Aorta (tissue), 5 donors: ENCODE data around the gene OSBPL8. TPM values are rescaled to one million over a fixed set of nuclear protein-coding genes. Genes with fewer than 3 reads are reported as not detected.
A peak's percentile ranks its signal among the peaks of the same experiment; 100 is the strongest.

ENCODE experiments used
- ATAC-seq: fragments of 200-7000 bp; cut with Tn5 transposase; one replicate; pipeline ENCODE4 v1.9.1; 2022; ENCODE audit warnings: moderate library complexity; ENCODE audit not compliant: low FRiP score
- DNase-seq, 2 donors: peaks; one replicate each; pipeline ENCODE4 v3.0.0-alpha.2; 2020
- H3K27ac ChIP-seq, 2 donors: one replicate each; pipeline ENCODE4 v1.5.1; 2013; ENCODE audit warnings: low read length in 2 of 2, mild to moderate bottlenecking in 2 of 2, moderate library complexity in 2 of 2, control low read depth in 1 of 2, inconsistent platforms in 1 of 2, low read depth in 1 of 2
- H3K27me3 ChIP-seq, 2 donors: one replicate each; pipeline ENCODE4 v1.6.1; 2013; ENCODE audit warnings: control low read depth in 1 of 2, low read length in 1 of 2, mild to moderate bottlenecking in 1 of 2, moderate library complexity in 1 of 2; ENCODE audit not compliant: insufficient read depth in 2 of 2, control insufficient read depth in 1 of 2
- H3K36me3 ChIP-seq, 2 donors: one replicate each; pipeline ENCODE4 v1.6.1; 2013; ENCODE audit warnings: control low read depth in 1 of 2, low read length in 1 of 2, mild to moderate bottlenecking in 1 of 2; ENCODE audit not compliant: insufficient read depth in 2 of 2, control insufficient read depth in 1 of 2
- H3K4me1 ChIP-seq, 2 donors: one replicate each; pipeline ENCODE4 v1.6.1; 2013; ENCODE audit warnings: low read length in 2 of 2, control low read depth in 1 of 2, mild to moderate bottlenecking in 1 of 2, moderate library complexity in 1 of 2; ENCODE audit not compliant: insufficient read depth in 2 of 2, control insufficient read depth in 1 of 2
- H3K4me3 ChIP-seq, 2 donors: one replicate each; pipeline ENCODE4 v1.5.1; 2013; ENCODE audit warnings: low read length in 2 of 2, control low read depth in 1 of 2, mild to moderate bottlenecking in 1 of 2
- H3K9me3 ChIP-seq: one replicate; pipeline ENCODE4 v1.6.1; 2013; ENCODE audit warnings: mild to moderate bottlenecking, low read length; ENCODE audit not compliant: control insufficient read depth
- WGBS, 2 donors: extraction: QIAGEN DNeasy Blood & Tissue Kit; methylation state at CpG; one replicate each; pipeline ENCODE4 v1.1.7; 2013; 5-methylcytosine and 5-hydroxymethylcytosine counted together
- intact Hi-C, 2 donors: fragments of 100-400 bp; cut with DNase I; formaldehyde crosslinking; loops; one replicate each; pipeline versions ENCODE4 v1.14.2 to v1.15.0; 2022
- polyA plus RNA-seq, 2 donors: library from polyadenylated mRNA; stranded (reverse); fragments of 200-250 nt; gene quantifications; one replicate each; pipeline ENCODE4 v1.2.3, GENCODE V29; 2013
- total RNA-seq, 2 donors: library from RNA; stranded (reverse); fragmentation: NEBNext Ultra II Directional; extraction: Animal tissue kit (Norgen Biotek cat#: 25700); gene quantifications; one replicate each; pipeline ENCODE4 v1.2.1, GENCODE V29; 2021
- donor health status: healthy with polysubstance abuse.
- donor health status: Bipolar disorder and iron deficiency.
- donor health status: DM: no; HTN: no; CAD: no.
- donor health status: DM: no; HTN: no; CAD: no.
- donor health status: DM: yes; HTN: yes; CAD: no.

OSBPL8 gene
- total and polyA plus RNA-seq, 4 donors = 16.8 to 100 (median 47.6) TPM

- no peaks in the 10 kb centered on the region for H3K27me3 ChIP-seq
- intact Hi-C loops = loop anchor here (10.0 kb wide), 2 partner anchors 111 to 371 kb away; partner anchors contain the start of genes BBS10 (in 1 of the 2) and NAP1L1 (in 1 of the 2)
- H3K4me3 ChIP-seq = no peak overlapping the region
- 42 to 45% methylated on average over 2 of the region's 2 CpGs for WGBS, 2 donors
- DNase-seq = no peak
- no peaks in the 10 kb centered on the region for H3K36me3 ChIP-seq
- peak; percentile 73 for ATAC-seq
- H3K9me3 ChIP-seq = no peaks in the 10 kb centered on the region
- no peaks in the 10 kb centered on the region for H3K4me1 ChIP-seq
- H3K27ac ChIP-seq = no peak overlapping the region
Measured at GRCh38 chr12:76455582-76456345, 103.8 kb downstream of the OSBPL8 start.

DNA sequence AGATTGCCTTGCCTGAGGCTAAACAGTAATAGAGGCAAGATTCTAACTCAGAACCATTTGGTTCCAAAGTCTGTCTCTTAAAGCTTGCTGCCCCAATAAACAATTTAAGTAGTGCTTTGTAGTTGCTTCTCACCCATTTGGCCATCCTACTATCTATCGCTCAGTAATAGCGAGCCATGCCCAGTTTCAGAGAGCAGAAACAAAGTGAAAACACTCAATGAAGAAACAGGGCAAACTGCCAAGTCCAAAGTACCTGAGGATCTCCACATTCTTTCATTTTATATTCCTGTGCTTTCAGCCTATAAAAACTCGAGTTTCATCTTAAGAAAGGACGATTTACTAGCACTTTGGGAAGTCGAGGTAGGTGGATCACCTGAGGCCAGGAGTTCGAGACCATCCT is 108.0 kb downstream of the OSBPL8 start:
- H3K27me3 ChIP-seq = no peaks in the 10 kb centered on the region
- no peak for ATAC-seq
- 96 to 98% methylated on average over 6 of the region's 6 CpGs for WGBS, 2 donors
- H3K4me3 ChIP-seq = no peak overlapping the region
- intact Hi-C loops = loop anchor here (10.0 kb wide), 2 partner anchors 107 to 367 kb away; partner anchors contain the start of genes BBS10 (in 1 of the 2) and NAP1L1 (in 1 of the 2)
- peaks cover 0 to 2% of the 10 kb centered on the region in 2 donors for H3K4me1 ChIP-seq
- no peak for DNase-seq
- no peaks in the 10 kb centered on the region for H3K36me3 ChIP-seq
- H3K9me3 ChIP-seq = no peaks in the 10 kb centered on the region
- H3K27ac ChIP-seq = no peak overlapping the region

GRCh38 chr12:76450690-76451089 is 108.9 kb downstream of the OSBPL8 start:
- Histone ChIP-seq H3K27ac (no peak overlapping the region), H3K4me3 (no peak overlapping the region), H3K4me1 (peaks cover 0 to 2% of the 10 kb centered on the region in 2 donors), H3K27me3 (no peaks in the 10 kb centered on the region), H3K36me3 (no peaks in the 10 kb centered on the region), H3K9me3 (no peaks in the 10 kb centered on the region)
- intact Hi-C loops = loop anchor here (10.0 kb wide), 2 partner anchors 106 to 366 kb away; partner anchors contain the start of genes BBS10 (in 1 of the 2) and NAP1L1 (in 1 of the 2)
- no peak for DNase-seq
- 91 to 92% methylated on average over 3 of the region's 3 CpGs for WGBS, 2 donors
- ATAC-seq = no peak

DNA sequence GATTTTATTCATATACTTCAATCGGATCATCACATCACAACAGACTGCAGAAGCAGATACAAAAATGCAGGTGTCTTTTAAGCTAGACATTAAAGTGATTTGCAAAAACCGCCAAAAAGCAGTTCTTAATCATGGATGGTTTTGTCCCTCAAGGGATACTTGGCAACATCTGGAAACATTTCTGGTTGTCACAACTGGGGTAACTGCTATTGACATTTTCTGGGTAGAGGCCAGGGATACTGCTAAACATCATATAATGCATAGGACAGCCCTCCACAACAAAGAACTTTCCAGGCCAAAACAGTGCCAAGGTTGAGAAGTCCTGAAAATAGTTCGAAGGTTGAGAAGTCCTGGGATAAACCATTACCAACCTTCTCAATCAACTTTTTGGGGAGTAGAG is 109.6 kb downstream of the OSBPL8 start:
- Histone ChIP-seq H3K4me1 (peaks cover 0 to 2% of the 10 kb centered on the region in 2 donors), H3K36me3 (no peaks in the 10 kb centered on the region), H3K27me3 (no peaks in the 10 kb centered on the region), H3K4me3 (no peak overlapping the region), H3K9me3 (no peaks in the 10 kb centered on the region), H3K27ac (no peak overlapping the region)
- ATAC-seq = no peak
- intact Hi-C loops = loop anchor here (10.0 kb wide), 2 partner anchors 105 to 365 kb away; partner anchors contain the start of genes BBS10 (in 1 of the 2) and NAP1L1 (in 1 of the 2)
- WGBS, 2 donors = 93 to 95% methylated on average over 3 of the region's 3 CpGs
- no peak for DNase-seq

DNA sequence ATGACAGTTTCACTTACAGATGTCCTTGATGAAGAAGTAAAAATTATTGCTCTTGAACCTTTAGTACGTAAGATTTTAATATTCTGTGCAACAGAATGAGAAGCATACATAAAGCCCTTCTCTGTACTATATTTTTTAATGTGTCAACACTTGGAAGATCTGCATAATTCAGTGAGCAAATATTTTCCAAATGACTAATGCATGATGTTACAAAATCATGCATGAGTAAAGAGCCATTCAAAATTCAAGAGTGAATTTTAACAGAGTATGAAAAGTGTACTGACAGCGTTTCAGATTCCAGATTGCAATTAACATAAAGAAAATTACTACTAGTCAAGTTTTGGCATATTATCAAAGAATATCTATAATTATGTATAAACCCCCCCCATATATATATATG is 110.0 kb downstream of the OSBPL8 start:
- Histone ChIP-seq H3K4me1 (peaks cover 0 to 2% of the 10 kb centered on the region in 2 donors), H3K9me3 (no peaks in the 10 kb centered on the region), H3K27ac (no peak overlapping the region), H3K4me3 (no peak overlapping the region), H3K27me3 (no peaks in the 10 kb centered on the region), H3K36me3 (no peaks in the 10 kb centered on the region)
- intact Hi-C loops = no loop called here
- ATAC-seq (no peak), DNase-seq (no peak)
- WGBS, 2 donors = 83 to 87% methylated on average over 2 of the region's 2 CpGs

- DNase-seq = no peak
- no peaks in the 10 kb centered on the region for H3K27me3 ChIP-seq
- intact Hi-C loops = no loop called here
- peaks cover 0 to 2% of the 10 kb centered on the region in 2 donors for H3K4me1 ChIP-seq
- H3K27ac ChIP-seq = no peak overlapping the region
- no peaks in the 10 kb centered on the region for H3K9me3 ChIP-seq
- no peaks in the 10 kb centered on the region for H3K36me3 ChIP-seq
- WGBS, 2 donors = 91 to 94% methylated on average over 1 of the region's 1 CpG
- ATAC-seq = no peak
- no peak overlapping the region for H3K4me3 ChIP-seq
Measured at GRCh38 chr12:76449016-76449415, 110.6 kb downstream of the OSBPL8 start.

DNA sequence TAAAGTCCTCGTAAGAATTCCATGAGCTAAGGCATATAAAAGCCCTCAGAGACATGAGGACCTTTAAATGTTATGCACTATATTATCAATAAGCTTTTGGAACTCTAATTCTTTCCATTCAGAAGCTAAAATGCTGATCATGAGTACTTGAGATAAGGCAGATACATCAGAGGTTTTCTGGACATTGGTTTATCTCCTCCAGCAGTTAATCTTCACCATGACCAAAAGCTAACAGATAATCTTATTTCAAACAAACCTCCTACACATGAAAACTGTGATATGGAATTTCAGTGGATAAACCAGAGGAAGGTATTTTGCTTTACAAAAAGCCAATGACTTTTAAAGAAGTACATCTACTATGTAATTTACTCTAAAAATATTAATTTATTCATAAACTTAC is 113.5 kb downstream of the OSBPL8 start:
- Histone ChIP-seq H3K4me1 (peaks cover 0 to 2% of the 10 kb centered on the region in 2 donors), H3K4me3 (no peak overlapping the region), H3K27me3 (no peaks in the 10 kb centered on the region), H3K27ac (no peak overlapping the region), H3K36me3 (no peaks in the 10 kb centered on the region), H3K9me3 (no peaks in the 10 kb centered on the region)
- WGBS, 2 donors = 92 to 98% methylated on average over 1 of the region's 1 CpG
- no peak for ATAC-seq
- no peak for DNase-seq
- intact Hi-C loops = no loop called here

- H3K36me3 ChIP-seq = no peaks in the 10 kb centered on the region
- no peak overlapping the region for H3K4me3 ChIP-seq
- no peaks in the 10 kb centered on the region for H3K9me3 ChIP-seq
- intact Hi-C loops = no loop called here
- ATAC-seq = no peak
- no peak overlapping the region for H3K27ac ChIP-seq
- H3K27me3 ChIP-seq = no peaks in the 10 kb centered on the region
- 76 to 91% methylated on average over 1 of the region's 1 CpG for WGBS, 2 donors
- DNase-seq = no peak
- peaks cover 0 to 2% of the 10 kb centered on the region in 2 donors for H3K4me1 ChIP-seq
Measured at GRCh38 chr12:76445462-76445861, 114.1 kb downstream of the OSBPL8 start.
